ENCODE data around the gene VSTM2B.

GRCh38 chr19:29516358-29516725 lies 9.5 kb upstream of the VSTM2B start:
- TF ChIP-seq CTCF (IDR thresholded peaks at IDR 0.05; ENCODE audit: poor library complexity) (no peak), EZH2phosphoT487 (IDR thresholded peaks at IDR 0.05; ENCODE audit: low read depth, severe bottlenecking, unreplicated experiment) (no peak), EZH2 (IDR thresholded peaks at IDR 0.05; ENCODE audit: borderline replicate concordance) (no peak)
